Astrocyte of the spinal cord (primary cell): ENCODE results near the gene PCSK5.

Experiments
- DNase-seq: peaks from one replicate; pipeline ENCODE4 v3.0.0; 2011; ENCODE audit warnings: low read depth, low spot score
- H3K4me3 ChIP-seq: 2 replicates; pipeline ENCODE4 v1.5.1; 2011; ENCODE audit warnings: low read depth, mild to moderate bottlenecking, low read length, moderate library complexity
- in situ Hi-C: cut with HindIII; loops from 2 replicates; pipeline ENCODE4 v1.10.0; 2017; ENCODE audit warnings: low sequenced_read_pairs
- TF ChIP-seq, protein P1 (sequence below): IDR thresholded peaks from 2 replicates; pipeline ENCODE4 v1.5.1; 2012; ENCODE audit warnings: low read depth, mild to moderate bottlenecking, low read length, inconsistent platforms

PCSK5 gene

GRCh38 chr9:76232861-76233489, 342.5 kb downstream of the PCSK5 start:
- no peak for DNase-seq
- TF ChIP-seq, protein P1, sequence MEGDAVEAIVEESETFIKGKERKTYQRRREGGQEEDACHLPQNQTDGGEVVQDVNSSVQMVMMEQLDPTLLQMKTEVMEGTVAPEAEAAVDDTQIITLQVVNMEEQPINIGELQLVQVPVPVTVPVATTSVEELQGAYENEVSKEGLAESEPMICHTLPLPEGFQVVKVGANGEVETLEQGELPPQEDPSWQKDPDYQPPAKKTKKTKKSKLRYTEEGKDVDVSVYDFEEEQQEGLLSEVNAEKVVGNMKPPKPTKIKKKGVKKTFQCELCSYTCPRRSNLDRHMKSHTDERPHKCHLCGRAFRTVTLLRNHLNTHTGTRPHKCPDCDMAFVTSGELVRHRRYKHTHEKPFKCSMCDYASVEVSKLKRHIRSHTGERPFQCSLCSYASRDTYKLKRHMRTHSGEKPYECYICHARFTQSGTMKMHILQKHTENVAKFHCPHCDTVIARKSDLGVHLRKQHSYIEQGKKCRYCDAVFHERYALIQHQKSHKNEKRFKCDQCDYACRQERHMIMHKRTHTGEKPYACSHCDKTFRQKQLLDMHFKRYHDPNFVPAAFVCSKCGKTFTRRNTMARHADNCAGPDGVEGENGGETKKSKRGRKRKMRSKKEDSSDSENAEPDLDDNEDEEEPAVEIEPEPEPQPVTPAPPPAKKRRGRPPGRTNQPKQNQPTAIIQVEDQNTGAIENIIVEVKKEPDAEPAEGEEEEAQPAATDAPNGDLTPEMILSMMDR: no peak
- no peak overlapping the region for H3K4me3 ChIP-seq
- in situ Hi-C loops: no loop called here

DNA sequence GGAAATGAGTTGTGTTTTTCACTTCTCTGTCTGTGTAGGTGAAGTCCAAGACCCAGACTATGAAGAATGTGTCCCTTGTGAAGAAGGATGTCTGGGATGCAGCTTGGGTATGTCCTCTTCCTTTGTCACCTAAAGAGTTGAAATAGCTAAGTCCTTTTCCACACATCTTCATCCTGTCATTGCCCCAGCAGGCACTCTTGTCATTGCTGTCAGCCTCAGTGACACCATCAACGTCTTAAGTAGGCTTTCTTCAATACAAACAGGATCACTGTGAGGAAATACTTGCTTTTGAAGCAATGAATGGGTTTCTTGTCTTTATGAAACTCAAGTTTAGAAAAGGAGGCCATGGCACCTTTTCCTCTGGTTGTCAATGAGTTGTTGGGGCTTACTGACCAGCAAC, 350.1 kb downstream of the PCSK5 start:
- no peak overlapping the region for H3K4me3 ChIP-seq
- in situ Hi-C loops: no loop called here
- DNase-seq: no peak
- TF ChIP-seq, protein P1: no peak

GRCh38 chr9:76245518-76245917, 355.0 kb downstream of the PCSK5 start:
- TF ChIP-seq, protein P1: no peak
- in situ Hi-C loops: no loop called here
- no peak overlapping the region for H3K4me3 ChIP-seq
- DNase-seq: no peak

DNA sequence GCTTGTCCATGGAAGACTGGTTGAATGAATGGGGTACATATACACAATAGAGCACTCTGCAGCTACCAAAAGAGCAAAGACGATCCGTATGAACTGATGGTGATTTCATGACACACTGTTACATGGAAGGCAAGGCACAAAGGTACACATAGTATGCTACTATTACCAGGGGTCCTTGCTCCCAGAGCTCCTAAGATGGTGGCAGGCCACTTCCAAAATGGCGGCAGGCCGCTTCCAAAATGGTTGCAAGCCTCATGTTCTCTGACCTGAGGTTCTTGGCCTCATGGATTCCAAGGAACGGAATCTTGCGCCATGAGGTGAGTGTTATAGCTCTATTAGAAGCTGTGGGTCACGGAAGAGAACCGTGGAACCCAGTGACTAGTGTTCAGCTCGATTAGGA, 356.2 kb downstream of the PCSK5 start:
- DNase-seq: no peak
- TF ChIP-seq, protein P1: no peak
- in situ Hi-C loops: no loop called here
- no peak overlapping the region for H3K4me3 ChIP-seq

DNA sequence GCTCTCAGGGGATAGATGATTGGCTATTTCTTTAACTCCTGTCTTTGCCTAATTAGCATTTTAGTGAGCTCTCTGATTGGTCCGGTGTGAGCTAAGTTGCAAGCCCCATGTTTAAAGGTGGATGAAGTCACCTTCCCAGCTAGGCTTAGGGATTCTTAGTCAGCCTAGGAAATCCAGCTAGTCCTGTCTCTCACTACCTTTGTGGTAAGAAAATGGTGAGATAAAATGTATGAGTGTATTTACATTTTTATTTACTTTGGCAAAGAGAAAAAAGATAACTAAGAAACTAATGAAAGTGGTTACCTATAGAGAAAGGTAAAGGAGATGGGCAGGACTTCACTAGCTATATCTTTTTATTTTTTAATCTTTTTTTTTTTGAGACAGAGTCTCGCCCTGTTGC, 357.0 kb downstream of the PCSK5 start:
- no peak for DNase-seq
- TF ChIP-seq, protein P1: no peak
- no peak overlapping the region for H3K4me3 ChIP-seq
- in situ Hi-C loops: no loop called here

DNA sequence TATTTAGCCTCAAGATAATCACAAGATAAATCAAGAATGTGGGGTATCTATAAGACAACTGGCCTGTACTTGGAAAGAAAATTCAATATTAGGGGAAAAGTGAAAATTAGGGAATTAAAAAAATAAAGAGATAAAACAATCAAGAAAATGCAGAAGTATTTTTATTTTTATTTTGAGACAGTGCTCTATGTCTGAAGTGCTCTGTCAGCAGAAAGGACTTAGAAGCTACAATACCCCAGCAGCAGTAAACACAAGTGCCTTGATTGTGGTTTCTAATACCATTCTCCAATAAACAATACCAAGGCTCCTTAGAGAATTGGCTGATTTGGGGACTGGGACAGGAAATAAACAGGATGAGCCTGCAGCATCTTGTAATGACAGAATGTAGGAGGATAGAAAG, 358.8 kb downstream of the PCSK5 start:
- no peak for DNase-seq
- in situ Hi-C loops: no loop called here
- H3K4me3 ChIP-seq: no peak overlapping the region
- TF ChIP-seq, protein P1: no peak
